ENCODE results near the gene BECN2.

DNA sequence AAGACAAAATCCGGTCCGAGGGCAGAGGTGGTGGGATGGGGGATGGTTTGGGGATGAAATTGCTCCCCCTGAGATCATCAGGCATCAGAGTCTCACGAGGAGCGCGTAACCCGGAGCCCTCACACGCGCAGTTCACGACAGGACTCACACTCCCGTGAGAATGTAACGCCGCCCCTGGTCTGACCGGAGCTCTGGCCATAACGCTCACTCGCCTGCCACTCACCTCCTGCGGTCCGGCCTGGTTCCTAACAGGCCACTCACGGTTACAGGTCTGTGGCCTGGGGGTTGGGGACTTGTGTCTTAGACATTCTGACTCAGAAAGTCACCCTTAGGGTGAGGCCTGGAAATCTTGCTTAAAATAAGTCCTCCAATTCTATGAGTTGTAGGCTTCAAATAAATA is 21.5 kb downstream of the BECN2 start:
- TF ChIP-seq, protein P1, sequence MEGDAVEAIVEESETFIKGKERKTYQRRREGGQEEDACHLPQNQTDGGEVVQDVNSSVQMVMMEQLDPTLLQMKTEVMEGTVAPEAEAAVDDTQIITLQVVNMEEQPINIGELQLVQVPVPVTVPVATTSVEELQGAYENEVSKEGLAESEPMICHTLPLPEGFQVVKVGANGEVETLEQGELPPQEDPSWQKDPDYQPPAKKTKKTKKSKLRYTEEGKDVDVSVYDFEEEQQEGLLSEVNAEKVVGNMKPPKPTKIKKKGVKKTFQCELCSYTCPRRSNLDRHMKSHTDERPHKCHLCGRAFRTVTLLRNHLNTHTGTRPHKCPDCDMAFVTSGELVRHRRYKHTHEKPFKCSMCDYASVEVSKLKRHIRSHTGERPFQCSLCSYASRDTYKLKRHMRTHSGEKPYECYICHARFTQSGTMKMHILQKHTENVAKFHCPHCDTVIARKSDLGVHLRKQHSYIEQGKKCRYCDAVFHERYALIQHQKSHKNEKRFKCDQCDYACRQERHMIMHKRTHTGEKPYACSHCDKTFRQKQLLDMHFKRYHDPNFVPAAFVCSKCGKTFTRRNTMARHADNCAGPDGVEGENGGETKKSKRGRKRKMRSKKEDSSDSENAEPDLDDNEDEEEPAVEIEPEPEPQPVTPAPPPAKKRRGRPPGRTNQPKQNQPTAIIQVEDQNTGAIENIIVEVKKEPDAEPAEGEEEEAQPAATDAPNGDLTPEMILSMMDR (IDR thresholded peaks at IDR 0.05 in 4 of 5, conservative IDR thresholded peaks at IDR 0.05 in 1 of 5) = no peak
- no peak for TF ChIP-seq POLR2A (IDR thresholded peaks at IDR 0.05)

All from gastrocnemius medialis (tissue), 4 donors.